Stomach smooth muscle (tissue), 2 donors: Measurements from ENCODE around the gene GNG14.
"Not testable (repeated sequence)": the region's sequence is repeated elsewhere in the genome, so short reads cannot be mapped to it uniquely, and the experiment has no call there.

Experiments
- H3K27ac ChIP-seq: one replicate; pipeline ENCODE4 v1.7.0; 2013; ENCODE audit warnings: mild to moderate bottlenecking, low read length, inconsistent platforms
- H3K27me3 ChIP-seq, 2 donors: one replicate each; pipeline ENCODE4 v1.7.0; 2013; ENCODE audit warnings: low read length in 2 of 2; ENCODE audit not compliant: insufficient read depth in 2 of 2, control insufficient read depth in 1 of 2
- H3K36me3 ChIP-seq, 2 donors: one replicate each; pipeline ENCODE4 v1.7.0; 2013; ENCODE audit warnings: low read length in 2 of 2; ENCODE audit not compliant: control insufficient read depth in 2 of 2, insufficient read depth in 2 of 2
- H3K4me1 ChIP-seq: one replicate; pipeline ENCODE4 v1.7.0; 2013; ENCODE audit warnings: low read length; ENCODE audit not compliant: control insufficient read depth, insufficient read depth
- H3K4me3 ChIP-seq, 2 donors: one replicate each; pipeline ENCODE4 v1.7.0; 2013; ENCODE audit warnings: low read length in 2 of 2
- H3K9ac ChIP-seq, 2 donors: one replicate each; pipeline ENCODE4 v1.7.0; 2013; ENCODE audit warnings: low read length in 2 of 2, mild to moderate bottlenecking in 1 of 2
- H3K9me3 ChIP-seq, 2 donors: one replicate each; pipeline ENCODE4 v1.7.0; 2013; ENCODE audit warnings: low read length in 2 of 2; ENCODE audit not compliant: control insufficient read depth in 2 of 2
- donor health status: healthy.
- donor health status: Pancreatic carcinoma.

Gene GNG14

DNA sequence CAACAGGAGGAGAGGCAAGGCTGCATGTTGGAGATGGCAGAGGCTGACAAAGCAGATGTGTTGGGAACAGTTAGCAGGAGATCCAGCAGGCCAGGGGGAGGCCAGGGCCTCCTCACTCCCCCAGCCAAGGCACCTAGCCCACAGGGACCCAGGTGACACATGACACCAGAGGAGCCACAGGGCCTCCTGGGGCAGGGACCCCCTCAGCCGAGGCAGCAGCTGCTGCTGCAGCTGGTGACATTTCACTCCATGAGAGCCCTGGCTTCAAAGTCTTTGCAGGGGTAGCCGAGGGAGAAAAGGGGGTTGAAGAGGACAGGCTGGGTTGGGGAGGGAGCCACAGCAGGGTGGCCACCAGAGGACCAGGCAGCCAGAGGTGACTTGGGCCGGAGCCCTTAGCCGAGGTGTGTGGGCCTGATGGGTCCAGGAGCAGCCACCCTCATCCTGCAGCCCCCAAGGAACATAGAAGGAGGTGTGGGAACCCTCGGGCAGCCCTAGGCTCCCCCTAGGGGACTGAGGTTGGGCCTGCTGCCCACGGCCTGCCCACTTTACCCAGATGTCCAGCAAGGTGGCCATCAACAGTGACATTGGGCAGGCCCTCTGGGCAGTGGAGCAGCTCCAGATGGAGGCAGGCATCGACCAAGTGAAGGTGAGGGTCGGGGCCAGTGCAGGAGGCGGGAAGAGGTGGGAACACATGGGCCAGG, at the start of gene GNG14:
Gene GNG14 (plus strand): TSS at position 503 of the 701 bp plus-strand sequence. CDS start 51 bp downstream, at position 554.
- Histone ChIP-seq H3K27ac (no peak within 1 kb of the TSS), H3K4me1 (no peaks in the 10 kb centered on the region), H3K9ac (no peak within 1 kb of the TSS), H3K27me3 (no peaks in the 10 kb centered on the region), H3K9me3 (no peaks in the 10 kb centered on the region), H3K4me3 (no peak within 1 kb of the TSS), H3K36me3 (peaks cover 0 to 2% of the 10 kb centered on the region in 2 donors)

DNA sequence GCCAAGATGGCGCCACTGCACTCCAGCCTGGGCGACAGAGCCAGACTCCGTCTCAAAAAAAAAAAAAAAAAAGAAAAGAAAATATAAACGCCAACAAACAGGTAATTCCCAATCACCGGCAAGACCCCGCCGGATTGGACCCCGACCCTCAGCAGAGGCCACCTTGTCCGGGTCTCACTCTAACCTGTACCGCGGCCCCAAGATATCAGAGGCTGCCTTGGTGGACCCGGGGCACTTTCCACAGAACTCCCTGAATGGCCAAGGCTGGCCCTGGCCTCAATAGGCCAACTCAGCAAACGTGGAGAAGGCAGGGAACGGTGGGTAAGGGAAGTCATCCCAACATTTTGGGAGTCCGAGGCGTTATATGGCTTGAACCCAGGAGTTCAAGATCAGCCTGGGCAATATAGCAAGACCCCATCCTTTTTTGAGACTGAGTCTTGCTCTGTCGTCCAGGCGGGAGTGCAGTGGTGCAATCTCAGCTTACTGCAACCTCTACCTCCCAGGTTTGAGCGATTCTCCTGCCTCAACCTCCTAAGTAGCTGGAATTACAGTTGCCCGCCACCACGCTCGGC, 49.1 kb upstream of the GNG14 start:
- no peak overlapping the region for H3K9ac ChIP-seq
- no peaks in the 10 kb centered on the region for H3K27me3 ChIP-seq
- H3K4me3 ChIP-seq: no peak overlapping the region
- H3K4me1 ChIP-seq: peaks cover 7% of the 10 kb centered on the region
- no peaks in the 10 kb centered on the region for H3K9me3 ChIP-seq
- no peak overlapping the region for H3K27ac ChIP-seq
- H3K36me3 ChIP-seq: no peaks in the 10 kb centered on the region

DNA sequence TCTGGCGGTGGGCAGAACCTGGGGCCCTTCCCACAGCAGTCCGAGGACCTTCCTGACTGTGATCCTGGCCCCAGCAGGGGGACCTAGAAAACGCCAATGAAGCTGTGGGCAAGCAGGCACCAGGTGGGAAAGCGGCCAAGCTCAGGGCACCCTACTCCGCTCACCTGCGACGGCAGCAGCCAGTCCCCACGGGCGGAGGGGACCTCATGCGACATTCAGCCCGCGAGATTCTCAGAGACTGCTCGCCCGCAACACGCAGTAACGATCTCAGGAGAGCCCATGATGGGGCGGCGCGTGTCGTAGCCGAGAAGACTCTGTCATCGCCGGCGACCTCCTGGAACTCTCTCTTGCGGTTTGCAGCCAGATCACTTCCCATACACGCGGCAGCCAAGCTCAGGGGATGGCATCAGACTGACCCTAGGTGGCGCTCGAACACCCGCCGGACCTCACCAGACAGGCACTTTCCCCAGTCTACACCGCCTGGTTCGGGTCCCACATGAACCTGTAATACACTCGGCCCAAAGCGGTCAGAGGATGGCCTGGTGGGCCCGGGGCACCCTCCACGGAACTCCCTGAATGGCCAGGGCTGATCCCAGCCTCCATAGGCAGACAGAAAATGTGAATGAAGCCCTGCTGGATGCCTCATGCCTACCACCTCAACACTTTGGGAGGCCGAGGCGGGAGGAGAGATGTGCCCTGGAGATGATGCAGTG, 47.7 kb upstream of the GNG14 start:
- Histone ChIP-seq H3K27me3 (no peaks in the 10 kb centered on the region), H3K4me1 (peaks cover 7% of the 10 kb centered on the region), H3K9ac (peak overlapping the region; percentile 47 to 57), H3K9me3 (no peaks in the 10 kb centered on the region), H3K4me3 (peak overlapping the region; percentile 71 to 72), H3K27ac (no peak overlapping the region), H3K36me3 (no peaks in the 10 kb centered on the region)

DNA sequence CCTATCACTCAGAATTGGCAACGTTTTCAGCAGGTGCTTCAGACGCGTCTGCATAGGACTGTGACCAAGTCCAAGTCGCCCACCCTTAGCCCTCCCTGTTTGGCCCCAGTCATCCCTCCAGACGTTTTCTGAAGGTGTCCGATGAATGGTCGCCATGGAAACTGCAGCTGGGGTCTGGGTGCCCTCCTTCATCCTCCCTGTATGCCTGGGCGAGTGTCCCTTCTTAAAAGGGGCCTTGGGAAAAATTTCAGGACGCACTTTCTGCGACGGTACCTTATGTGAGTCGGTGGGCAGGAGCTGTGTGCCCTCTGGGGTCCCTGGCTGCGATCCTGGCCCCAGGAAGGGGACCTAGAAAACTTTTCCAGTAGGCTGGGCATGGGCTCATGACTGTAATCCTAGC, 46.3 kb upstream of the GNG14 start:
- H3K27ac ChIP-seq: no peak overlapping the region
- no peaks in the 10 kb centered on the region for H3K36me3 ChIP-seq
- no peak overlapping the region for H3K4me3 ChIP-seq
- no peaks in the 10 kb centered on the region for H3K27me3 ChIP-seq
- H3K9ac ChIP-seq: no peak overlapping the region
- peaks cover 7% of the 10 kb centered on the region for H3K4me1 ChIP-seq
- H3K9me3 ChIP-seq: no peaks in the 10 kb centered on the region

DNA sequence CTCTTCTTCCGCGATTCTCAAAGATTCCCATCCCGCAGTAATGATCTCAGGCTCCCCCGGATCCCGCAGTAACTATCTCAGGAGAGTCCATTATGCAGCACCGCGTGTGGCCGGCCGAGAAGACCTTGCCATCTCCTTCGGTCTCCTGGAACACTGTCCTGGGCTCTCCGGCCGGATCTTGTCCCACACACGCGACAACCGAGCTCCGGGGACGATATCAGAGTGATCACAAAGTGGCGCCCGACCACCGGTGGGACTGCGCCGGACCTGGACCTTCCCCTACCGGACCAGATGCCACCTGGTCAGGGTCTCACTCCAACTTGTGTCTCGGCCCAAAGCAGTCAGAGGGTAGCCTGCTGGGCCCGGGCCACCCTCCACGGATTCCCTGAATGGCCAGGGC, 45.3 kb upstream of the GNG14 start:
- Histone ChIP-seq H3K9ac (no peak overlapping the region), H3K27ac (no peak overlapping the region), H3K27me3 (no peaks in the 10 kb centered on the region), H3K4me3 (no peak overlapping the region), H3K36me3 (no peaks in the 10 kb centered on the region), H3K9me3 (no peaks in the 10 kb centered on the region), H3K4me1 (peaks cover 7% of the 10 kb centered on the region)

DNA sequence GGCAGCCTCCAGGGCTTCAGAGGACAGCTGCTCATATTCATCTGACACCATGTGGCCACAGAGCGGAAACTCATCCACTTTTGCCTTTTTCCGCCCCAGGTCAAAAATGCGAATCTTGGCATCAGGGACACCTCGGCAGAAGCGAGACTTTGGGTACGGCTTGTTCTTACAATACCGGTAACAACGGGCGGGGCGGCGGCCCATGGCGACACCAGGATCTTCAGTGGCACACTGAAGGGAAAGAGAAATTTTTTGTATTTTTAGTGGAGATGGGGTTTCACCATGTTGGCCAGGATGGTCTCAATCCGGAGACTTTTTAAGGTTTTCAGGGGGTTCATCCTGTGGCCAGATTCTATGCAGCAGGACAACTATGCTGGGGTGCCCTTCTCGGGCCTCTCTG, 44.1 kb upstream of the GNG14 start:
- H3K4me1 ChIP-seq: peaks cover 17% of the 10 kb centered on the region
- not testable (repeated sequence) for H3K9me3 ChIP-seq, H3K36me3 ChIP-seq, H3K27ac ChIP-seq, H3K27me3 ChIP-seq, H3K9ac ChIP-seq, H3K4me3 ChIP-seq

DNA sequence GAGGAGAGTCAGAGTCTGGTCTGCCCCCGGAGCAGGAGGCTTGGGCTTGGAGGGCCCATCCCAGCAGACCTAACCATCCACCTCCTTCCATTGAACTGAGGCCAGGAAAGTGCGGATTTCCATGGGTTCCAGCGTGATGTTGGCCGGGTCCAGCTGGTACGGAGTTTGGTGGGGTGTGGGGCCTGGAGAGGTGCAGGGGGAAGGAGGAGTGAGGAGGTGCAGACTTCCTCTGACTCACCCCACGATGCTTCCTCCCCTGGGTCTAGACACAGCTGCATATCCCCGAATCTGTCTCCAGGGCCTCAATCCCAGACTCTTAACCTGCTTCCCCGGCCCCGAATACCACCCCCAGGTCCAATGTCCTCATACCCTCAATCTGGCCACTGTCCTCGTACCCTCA, 41.2 kb upstream of the GNG14 start:
- Histone ChIP-seq H3K27ac (no peak overlapping the region), H3K27me3 (no peaks in the 10 kb centered on the region), H3K36me3 (peaks cover 0 to under 1% of the 10 kb centered on the region in 2 donors), H3K9ac (no peak overlapping the region), H3K4me3 (no peak overlapping the region), H3K4me1 (peaks cover 10% of the 10 kb centered on the region), H3K9me3 (no peaks in the 10 kb centered on the region)

DNA sequence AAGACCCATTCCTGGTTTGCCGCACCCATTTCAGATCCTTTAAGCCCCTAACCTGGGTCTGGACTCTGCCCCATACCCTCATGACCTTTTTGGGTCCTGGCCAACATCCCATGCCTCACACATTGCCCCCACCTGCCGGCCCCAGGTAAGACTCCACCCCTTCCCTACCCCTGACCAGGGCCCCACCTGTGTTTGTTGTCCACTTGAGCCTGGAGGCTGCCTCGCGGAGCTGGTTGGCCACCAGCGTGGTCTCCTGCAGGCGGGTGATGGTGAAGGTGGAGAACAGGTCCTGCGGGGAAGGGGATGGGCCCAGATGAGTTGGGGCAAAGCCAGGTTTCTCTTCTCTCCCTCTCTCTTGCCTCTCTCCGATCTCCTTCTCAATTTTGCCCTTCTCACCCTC, 40.8 kb upstream of the GNG14 start:
- H3K9me3 ChIP-seq: no peaks in the 10 kb centered on the region
- H3K27me3 ChIP-seq: no peaks in the 10 kb centered on the region
- H3K4me1 ChIP-seq: peaks cover 10% of the 10 kb centered on the region
- no peak overlapping the region for H3K9ac ChIP-seq
- H3K27ac ChIP-seq: no peak overlapping the region
- peaks cover 0 to 3% of the 10 kb centered on the region in 2 donors for H3K36me3 ChIP-seq
- H3K4me3 ChIP-seq: peak overlapping the region; percentile 9 to 44

DNA sequence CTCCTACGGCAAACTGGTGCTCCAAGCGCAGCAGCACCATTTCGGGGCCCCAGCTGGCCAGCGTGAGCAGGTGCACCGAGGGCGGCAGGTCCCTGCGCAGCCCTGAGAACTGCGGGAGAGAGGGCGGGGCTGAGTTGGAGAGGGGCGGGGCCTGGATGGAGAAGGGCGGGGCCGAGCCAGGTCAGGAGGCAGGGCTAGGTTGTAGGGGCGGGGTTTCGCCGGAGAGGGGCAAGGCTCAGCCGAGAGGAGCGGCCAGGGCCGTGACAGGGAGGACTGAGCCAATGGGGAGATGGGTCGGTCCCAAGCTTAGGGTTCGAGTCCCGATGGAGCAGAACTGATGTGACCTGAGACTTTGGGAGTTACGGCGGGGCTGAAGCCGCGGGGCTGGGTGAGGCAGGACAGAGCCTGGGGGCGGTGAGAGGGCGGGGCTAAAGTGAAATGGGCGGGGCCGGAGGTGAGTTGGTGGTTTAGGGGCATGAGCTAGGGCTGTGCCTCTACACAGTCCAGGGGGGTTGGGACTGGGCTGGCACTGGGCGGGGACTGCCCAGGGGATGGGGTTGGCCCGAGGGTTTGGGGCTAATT, 40.2 kb upstream of the GNG14 start:
- Histone ChIP-seq H3K27ac (no peak overlapping the region), H3K36me3 (peaks cover 2 to 3% of the 10 kb centered on the region in 2 donors), H3K27me3 (no peaks in the 10 kb centered on the region), H3K9me3 (no peaks in the 10 kb centered on the region), H3K4me3 (peak overlapping the region; percentile 9 to 66), H3K9ac (no peak overlapping the region), H3K4me1 (peaks cover 10% of the 10 kb centered on the region)

DNA sequence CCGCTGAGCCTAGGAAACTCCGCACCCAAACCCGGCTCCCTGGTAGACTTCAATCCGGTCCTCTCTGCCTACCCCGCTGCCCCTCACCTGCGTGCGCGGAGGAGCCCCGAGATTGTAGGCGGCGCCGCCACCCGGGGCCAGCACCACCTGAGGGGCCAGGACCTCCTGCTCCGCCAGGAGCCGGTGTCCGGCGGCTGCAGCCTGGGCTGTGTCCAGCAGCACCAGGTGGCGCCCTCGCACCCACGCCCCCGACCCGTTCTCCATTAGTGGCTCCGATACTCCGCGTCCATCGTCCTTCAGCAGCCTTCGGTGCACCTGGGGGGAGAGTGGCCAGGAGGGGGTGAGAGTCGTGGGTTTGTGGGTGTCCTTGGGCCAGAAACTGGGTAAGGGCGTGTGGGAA, 39.7 kb upstream of the GNG14 start:
- no peaks in the 10 kb centered on the region for H3K27me3 ChIP-seq
- no peak overlapping the region for H3K27ac ChIP-seq
- H3K9me3 ChIP-seq: no peaks in the 10 kb centered on the region
- H3K4me3 ChIP-seq: peak overlapping the region; percentile 9 to 66
- H3K4me1 ChIP-seq: peaks cover 10% of the 10 kb centered on the region
- H3K9ac ChIP-seq: no peak overlapping the region
- H3K36me3 ChIP-seq: peaks cover 2 to 3% of the 10 kb centered on the region in 2 donors
